Psoas muscle (tissue), 8 donors: ENCODE data around the gene BABAM1. TPM values are rescaled to one million over a fixed set of nuclear protein-coding genes. Genes with fewer than 3 reads are reported as not detected.

ENCODE experiments used
- ATAC-seq, 4 donors: fragments of 200-7000 bp; cut with Tn5 transposase; one replicate each; pipeline ENCODE4 v1.9.1; 2020; ENCODE audit warnings: moderate library complexity in 3 of 4, mild to moderate bottlenecking in 2 of 4
- DNase-seq, 2 donors: peaks; one replicate each; pipeline ENCODE4 v3.0.0-alpha.2; 2020
- H3K27ac ChIP-seq: fragments of 200-600 bp; one replicate; pipeline ENCODE4 v1.8.0; 2022
- H3K27me3 ChIP-seq, 3 donors: fragments of 200-600 bp in 1 of 3; one replicate each; pipeline versions ENCODE4 v1.6.1 to v1.8.0; 2013 to 2022; ENCODE audit warnings: low read length in 2 of 3, mild to moderate bottlenecking in 2 of 3, moderate library complexity in 1 of 3; ENCODE audit not compliant: insufficient read depth in 3 of 3
- H3K36me3 ChIP-seq, 2 donors: fragments of 200-600 bp in 1 of 2; one replicate each; pipeline versions ENCODE4 v1.6.1 to v1.8.0; 2013 to 2022; ENCODE audit warnings: low read depth in 1 of 2, mild to moderate bottlenecking in 1 of 2, moderate library complexity in 1 of 2; ENCODE audit not compliant: insufficient read depth in 1 of 2
- H3K4me1 ChIP-seq: fragments of 200-600 bp; one replicate; pipeline ENCODE4 v1.8.0; 2022
- H3K4me3 ChIP-seq: fragments of 200-600 bp; one replicate; pipeline ENCODE4 v1.8.0; 2022; ENCODE audit warnings: mild to moderate bottlenecking
- H3K9me3 ChIP-seq: fragments of 200-600 bp; one replicate; pipeline ENCODE4 v1.8.0; 2022
- CTCF ChIP-seq: fragments of 200-600 bp; IDR thresholded peaks from one replicate; pipeline ENCODE4 v1.8.0; 2022; ENCODE audit warnings: antibody characterized with exemption
- WGBS, 3 donors: extraction: QIAGEN DNeasy Blood & Tissue Kit; methylation state at CpG; one replicate each; pipeline versions ENCODE4 v1.1.6 to v1.1.7; 2013; 5-methylcytosine and 5-hydroxymethylcytosine counted together
- intact Hi-C, 2 donors: fragments of 100-400 bp; cut with DNase I; formaldehyde crosslinking; loops; one replicate each; pipeline versions ENCODE4 v1.11.0 to v1.14.2; 2022
- polyA plus RNA-seq, 3 donors: library from polyadenylated mRNA; stranded (reverse); fragments of 200-250 nt; gene quantifications; one replicate each; pipeline ENCODE4 v1.2.3, GENCODE V29; 2013
- total RNA-seq, 4 donors: library from RNA; stranded (reverse); fragmentation: NEBNext Ultra II Directional in 2 of 4; extraction: Animal tissue kit (Norgen Biotek cat#: 25700) in 2 of 4; gene quantifications; one replicate each; pipeline versions ENCODE4 v1.2.1 to v1.2.4, GENCODE V29; 2021 to 2023
- donor health status: healthy with polysubstance abuse.
- donor health status: DM: no; HTN: no; CAD: no; lungs with moderate emphysema.
- donor health status: Bipolar disorder and iron deficiency.
- donor health status: healthy.
- donor health status: DM: yes; HTN: yes; CAD: no.
- donor health status: DM: no; HTN: no; CAD: no.
- donor health status: DM: no; HTN: no; CAD: no.
- donor health status: DM: yes; HTN: yes; CAD: no.

BABAM1 gene
- total and polyA plus RNA-seq, 7 donors: 70.0 to 145 (median 90.7) TPM

- DNase-seq (no peak), ATAC-seq (no peak)
- H3K9me3 ChIP-seq: no peaks in the 10 kb centered on the region
- H3K4me3 ChIP-seq: no peak overlapping the region
- no peak for TF ChIP-seq CTCF
- no peaks in the 10 kb centered on the region for H3K27me3 ChIP-seq
- H3K27ac ChIP-seq: no peak overlapping the region
- H3K4me1 ChIP-seq: no peaks in the 10 kb centered on the region
- intact Hi-C loops: no loop called here
- 87 to 91% (median 88%) methylated on average over 27 to 28 of the region's 28 CpGs for WGBS, 3 donors
- peaks cover 3 to 59% of the 10 kb centered on the region in 2 donors for H3K36me3 ChIP-seq
Observed at GRCh38 chr19:17324357-17325114, 57.3 kb downstream of the BABAM1 start.

DNA sequence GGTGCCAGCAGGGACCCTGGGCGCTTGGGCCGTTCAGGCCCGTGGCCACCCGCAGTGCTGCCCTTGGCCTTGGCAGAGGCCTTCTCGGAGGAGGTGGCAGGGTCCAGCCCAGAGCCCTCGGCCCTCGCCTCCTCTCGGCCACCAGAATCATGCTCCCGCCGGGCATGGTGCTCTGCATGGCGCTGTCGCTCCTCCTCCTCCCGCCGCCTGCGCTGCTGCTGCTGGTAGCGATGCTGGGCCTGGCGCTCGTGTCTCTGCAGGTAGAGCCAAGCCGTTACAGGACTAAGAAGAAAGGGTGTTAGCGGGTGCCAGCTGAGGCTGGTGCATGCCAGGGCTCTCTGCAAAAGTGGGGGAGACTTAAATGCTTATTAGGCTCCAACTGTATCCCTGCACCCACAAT lies 57.9 kb downstream of the BABAM1 start:
- ATAC-seq: no peak
- no peak for DNase-seq
- no peaks in the 10 kb centered on the region for H3K4me1 ChIP-seq
- no peaks in the 10 kb centered on the region for H3K27me3 ChIP-seq
- no peak overlapping the region for H3K27ac ChIP-seq
- H3K9me3 ChIP-seq: no peaks in the 10 kb centered on the region
- intact Hi-C loops: no loop called here
- H3K4me3 ChIP-seq: no peak overlapping the region
- peaks cover 3 to 60% of the 10 kb centered on the region in 2 donors for H3K36me3 ChIP-seq
- no peak for TF ChIP-seq CTCF
- 96 to 98% (median 97%) methylated on average over 20 of the region's 20 CpGs for WGBS, 3 donors

GRCh38 chr19:17325881-17326594 lies 58.8 kb downstream of the BABAM1 start:
- intact Hi-C loops: no loop called here
- Histone ChIP-seq H3K4me3 (no peak overlapping the region), H3K9me3 (no peaks in the 10 kb centered on the region), H3K27me3 (no peaks in the 10 kb centered on the region), H3K36me3 (peaks cover 3 to 60% of the 10 kb centered on the region in 2 donors), H3K27ac (no peak overlapping the region), H3K4me1 (no peaks in the 10 kb centered on the region)
- TF ChIP-seq CTCF: no peak
- ATAC-seq (peak in 1 of 4 donors; percentile 12), DNase-seq (no peak)
- 69 to 85% (median 77%) methylated on average over 17 of the region's 17 CpGs for WGBS, 3 donors

DNA sequence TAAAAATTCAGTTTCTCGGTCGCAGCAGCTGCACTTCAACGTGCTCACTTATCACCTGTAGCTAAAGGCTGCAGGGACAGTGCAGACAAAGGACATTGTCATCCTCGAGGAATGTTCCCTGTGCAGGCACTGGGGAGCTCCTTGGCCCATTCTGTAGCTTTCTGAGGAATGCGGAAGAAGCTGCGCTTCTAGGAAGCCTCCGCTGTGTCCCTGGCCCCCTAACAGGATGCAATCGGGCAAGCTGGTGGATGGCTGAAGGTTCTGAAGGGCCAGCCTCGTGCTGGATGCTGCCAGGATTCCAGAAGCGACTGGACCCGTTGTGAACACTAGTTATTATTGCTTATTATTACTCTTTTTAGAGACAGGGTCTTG lies 59.3 kb downstream of the BABAM1 start:
- ATAC-seq: no peak
- DNase-seq: no peak

More for the DNA sequence above, 59.3 kb downstream of the BABAM1 start:
- Histone ChIP-seq H3K9me3 (no peaks in the 10 kb centered on the region), H3K27me3 (no peaks in the 10 kb centered on the region), H3K36me3 (peaks cover 1 to 55% of the 10 kb centered on the region in 2 donors), H3K27ac (no peak overlapping the region), H3K4me3 (no peak overlapping the region), H3K4me1 (no peaks in the 10 kb centered on the region)
- TF ChIP-seq CTCF: no peak
- intact Hi-C loops: no loop called here
- 76 to 81% (median 80%) methylated on average over 11 of the region's 11 CpGs for WGBS, 3 donors
